Liver (tissue), 9 donors: ENCODE data around the gene IRF2. TPM values are rescaled to one million over a fixed set of nuclear protein-coding genes. Genes with fewer than 3 reads are reported as not detected.
A peak's percentile ranks its signal among the peaks of the same experiment; 100 is the strongest.

Experiments
- DNase-seq: peaks from one replicate; pipeline ENCODE4 v3.0.0-alpha.2; 2017; ENCODE audit warnings: low spot score
- H3K27ac ChIP-seq, 2 donors: one replicate each; pipeline ENCODE4 v1.7.0; 2013; ENCODE audit warnings: inconsistent platforms in 2 of 2, low read length in 2 of 2, control low read depth in 1 of 2, low read depth in 1 of 2, mild to moderate bottlenecking in 1 of 2
- H3K27me3 ChIP-seq, 4 donors: one replicate each; pipeline versions ENCODE4 v1.6.1 to v1.7.0; 2013; ENCODE audit warnings: low read length in 3 of 4, inconsistent platforms in 1 of 4, mild to moderate bottlenecking in 1 of 4, moderate library complexity in 1 of 4; ENCODE audit not compliant: control insufficient read depth in 4 of 4, insufficient read depth in 4 of 4
- H3K36me3 ChIP-seq, 4 donors: one replicate each; pipeline versions ENCODE4 v1.6.1 to v1.7.0; 2013; ENCODE audit warnings: low read length in 3 of 4, mild to moderate bottlenecking in 3 of 4, low read depth in 1 of 4, moderate library complexity in 1 of 4; ENCODE audit not compliant: control insufficient read depth in 4 of 4, insufficient read depth in 3 of 4
- H3K4me1 ChIP-seq, 4 donors: one replicate each; pipeline versions ENCODE4 v1.6.1 to v1.7.0; 2013; ENCODE audit warnings: low read length in 3 of 4, mild to moderate bottlenecking in 3 of 4, moderate library complexity in 1 of 4; ENCODE audit not compliant: control insufficient read depth in 4 of 4, insufficient read depth in 4 of 4
- H3K4me3 ChIP-seq, 3 donors: one replicate each; pipeline versions ENCODE4 v1.6.1 to v1.7.0; 2013; ENCODE audit warnings: low read length in 3 of 3, control low read depth in 1 of 3, low read depth in 1 of 3, mild to moderate bottlenecking in 1 of 3
- H3K9ac ChIP-seq, 2 donors: one replicate each; pipeline ENCODE4 v1.7.0; 2013; ENCODE audit warnings: low read length in 2 of 2, mild to moderate bottlenecking in 2 of 2, moderate library complexity in 2 of 2, control low read depth in 1 of 2, low read depth in 1 of 2
- H3K9me3 ChIP-seq, 4 donors: one replicate each; pipeline versions ENCODE4 v1.6.1 to v1.7.0; 2013; ENCODE audit warnings: low read length in 3 of 4; ENCODE audit not compliant: control insufficient read depth in 4 of 4
- ATF3 ChIP-seq: IDR thresholded peaks from 2 replicates; pipeline ENCODE4 v1.6.1; 2016; ENCODE audit warnings: antibody characterized with exemption
- CTCF ChIP-seq: fragments of 150-350 bp; IDR thresholded peaks from 2 replicates; pipeline ENCODE4 v1.5.1; 2017; ENCODE audit warnings: improper control_type of control experiment, low read depth, low read length; ENCODE audit not compliant: missing input control
- EGR1 ChIP-seq, 2 donors: IDR thresholded peaks; 2 replicates each; pipeline ENCODE4 v1.6.1; 2016 to 2018; ENCODE audit warnings: antibody characterized with exemption in 2 of 2, low read depth in 2 of 2
- FOXA1 ChIP-seq: IDR thresholded peaks from 2 replicates; pipeline ENCODE4 v1.6.1; 2016; ENCODE audit warnings: antibody characterized with exemption
- FOXA2 ChIP-seq: IDR thresholded peaks from 2 replicates; pipeline ENCODE4 v1.6.1; 2016; ENCODE audit warnings: antibody characterized with exemption
- GABPA ChIP-seq, 2 donors: IDR thresholded peaks in 1 of 2; conservative IDR thresholded peaks in 1 of 2; 2 replicates each; pipeline ENCODE4 v1.6.1; 2016; ENCODE audit warnings: antibody characterized with exemption in 2 of 2, mild to moderate bottlenecking in 1 of 2, moderate library complexity in 1 of 2
- HNF4A ChIP-seq, 2 donors: conservative IDR thresholded peaks; 2 replicates each; pipeline ENCODE4 v1.6.1; 2016; ENCODE audit warnings: antibody characterized with exemption in 2 of 2, mild to moderate bottlenecking in 2 of 2
- HNF4G ChIP-seq: IDR thresholded peaks from 2 replicates; pipeline ENCODE4 v1.6.1; 2016; ENCODE audit warnings: antibody characterized with exemption
- JUND ChIP-seq, 2 donors: IDR thresholded peaks; 2 replicates each; pipeline ENCODE4 v1.6.1; 2016; ENCODE audit warnings: antibody characterized with exemption in 2 of 2
- MAX ChIP-seq: IDR thresholded peaks from 2 replicates; pipeline ENCODE4 v1.6.1; 2016; ENCODE audit warnings: antibody characterized with exemption
- NR2F2 ChIP-seq: IDR thresholded peaks from 2 replicates; pipeline ENCODE4 v1.6.1; 2016; ENCODE audit warnings: antibody characterized with exemption
- RAD21 ChIP-seq, 2 donors: IDR thresholded peaks; 2 replicates each; pipeline ENCODE4 v1.6.1; 2016; ENCODE audit warnings: antibody characterized with exemption in 2 of 2, mild to moderate bottlenecking in 2 of 2
- RXRA ChIP-seq, 2 donors: IDR thresholded peaks; 2 replicates each; pipeline ENCODE4 v1.6.1; 2017 to 2018; ENCODE audit warnings: antibody characterized with exemption in 2 of 2, mild to moderate bottlenecking in 1 of 2
- SP1 ChIP-seq: IDR thresholded peaks from 2 replicates; pipeline ENCODE4 v1.6.1; 2018; ENCODE audit warnings: antibody characterized with exemption, mild to moderate bottlenecking
- TAF1 ChIP-seq: conservative IDR thresholded peaks from 2 replicates; pipeline ENCODE4 v1.6.1; 2016; ENCODE audit warnings: antibody characterized with exemption, mild to moderate bottlenecking
- YY1 ChIP-seq: IDR thresholded peaks from 2 replicates; pipeline ENCODE4 v1.6.1; 2016; ENCODE audit warnings: antibody characterized with exemption, mild to moderate bottlenecking
- WGBS: extraction: QIAGEN DNeasy Blood & Tissue Kit; methylation state at CpG from one replicate; pipeline ENCODE4 v1.1.7; 2013; 5-methylcytosine and 5-hydroxymethylcytosine counted together
- polyA plus RNA-seq, 2 donors: library from polyadenylated mRNA; stranded (reverse) in 1 of 2; unstranded in 1 of 2; fragments of 200-250 nt in 1 of 2; fragments of >200 nt in 1 of 2; fragmentation: Nextera tagmentation in 1 of 2; extraction: Ambion mirVana in 1 of 2; gene quantifications; one replicate each; pipeline versions ENCODE4 v1.2.1 to v1.2.3, GENCODE V29; 2013 to 2015
- total RNA-seq, 2 donors: library from RNA; depleted of rRNA; stranded (reverse); fragments of >200 nt; gene quantifications; one replicate each; pipeline ENCODE4 v1.2.3, GENCODE V29; 2014
- TF ChIP-seq, protein P1 (sequence below): IDR thresholded peaks from 2 replicates; pipeline ENCODE4 v1.6.1; 2016; ENCODE audit warnings: antibody characterized with exemption
- TF ChIP-seq, protein P2 (sequence below): IDR thresholded peaks from 2 replicates; pipeline ENCODE4 v1.6.1; 2016; ENCODE audit warnings: antibody characterized with exemption, mild to moderate bottlenecking
- donor health status: healthy.
- donor health status: healthy.
- donor health status: healthy.
- donor health status: healthy.
- donor health status: healthy.

The IRF2 gene
- total and polyA plus RNA-seq, 4 donors, result 12.9 to 25.5 (median 22.2) TPM

- no peak overlapping the region for H3K4me3 ChIP-seq
- no peak for DNase-seq
- H3K27me3 ChIP-seq, result no peaks in the 10 kb centered on the region
- peaks cover 18 to 52% (median 38%) of the 10 kb centered on the region in 4 donors for H3K4me1 ChIP-seq
- H3K27ac ChIP-seq, result no peak overlapping the region
- TF ChIP-seq HNF4A (conservative IDR thresholded peaks at IDR 0.05) (no peak), ATF3 (no peak), MAX (no peak), JUND (IDR thresholded peaks at IDR 0.05) (no peak), YY1 (no peak), FOXA2 (no peak), RXRA (IDR thresholded peaks at IDR 0.05) (no peak), RAD21 (IDR thresholded peaks at IDR 0.05) (no peak), TAF1 (no peak)
- TF ChIP-seq, protein P1, sequence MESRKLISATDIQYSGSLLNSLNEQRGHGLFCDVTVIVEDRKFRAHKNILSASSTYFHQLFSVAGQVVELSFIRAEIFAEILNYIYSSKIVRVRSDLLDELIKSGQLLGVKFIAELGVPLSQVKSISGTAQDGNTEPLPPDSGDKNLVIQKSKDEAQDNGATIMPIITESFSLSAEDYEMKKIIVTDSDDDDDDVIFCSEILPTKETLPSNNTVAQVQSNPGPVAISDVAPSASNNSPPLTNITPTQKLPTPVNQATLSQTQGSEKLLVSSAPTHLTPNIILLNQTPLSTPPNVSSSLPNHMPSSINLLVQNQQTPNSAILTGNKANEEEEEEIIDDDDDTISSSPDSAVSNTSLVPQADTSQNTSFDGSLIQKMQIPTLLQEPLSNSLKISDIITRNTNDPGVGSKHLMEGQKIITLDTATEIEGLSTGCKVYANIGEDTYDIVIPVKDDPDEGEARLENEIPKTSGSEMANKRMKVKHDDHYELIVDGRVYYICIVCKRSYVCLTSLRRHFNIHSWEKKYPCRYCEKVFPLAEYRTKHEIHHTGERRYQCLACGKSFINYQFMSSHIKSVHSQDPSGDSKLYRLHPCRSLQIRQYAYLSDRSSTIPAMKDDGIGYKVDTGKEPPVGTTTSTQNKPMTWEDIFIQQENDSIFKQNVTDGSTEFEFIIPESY, result no peak
- H3K9ac ChIP-seq, result no peak overlapping the region
- H3K36me3 ChIP-seq, result no peaks in the 10 kb centered on the region
- 97% methylated on average over 5 of the region's 5 CpGs for whole genome bisulfite sequencing
- H3K9me3 ChIP-seq, result no peaks in the 10 kb centered on the region
Measured at GRCh38 chr4:184352891-184353290, 121.5 kb downstream of the IRF2 start.

- no peaks in the 10 kb centered on the region for H3K27me3 ChIP-seq
Measured at GRCh38 chr4:184351560-184352451, 122.5 kb downstream of the IRF2 start.

More at GRCh38 chr4:184351560-184352451, 122.5 kb downstream of the IRF2 start:
- peak; percentile 99 for TF ChIP-seq HNF4A (conservative IDR thresholded peaks at IDR 0.05)
- peak; percentile 78 for TF ChIP-seq FOXA2
- TF ChIP-seq JUND (IDR thresholded peaks at IDR 0.05), result peak; percentile 79 to 89
- peak; percentile 50 for TF ChIP-seq NR2F2
- peak; percentile 97 for TF ChIP-seq SP1
- peak in 1 of 2 donors; percentile 36 for TF ChIP-seq GABPA (IDR thresholded peaks at IDR 0.05 in 1 of 2, conservative IDR thresholded peaks at IDR 0.05 in 1 of 2)
- TF ChIP-seq YY1, result peak; percentile 62
- TF ChIP-seq, protein P1, result peak; percentile 66
- TF ChIP-seq FOXA1, result peak; percentile 59
- TF ChIP-seq RXRA (IDR thresholded peaks at IDR 0.05), result peak; percentile 87 to 93
- TF ChIP-seq TAF1, result no peak
- TF ChIP-seq EGR1 (IDR thresholded peaks at IDR 0.05; ENCODE audit: low read depth in 2 of 2), result peak; percentile 46 to 83
- no peak for TF ChIP-seq CTCF
- TF ChIP-seq HNF4G, result peak; percentile 95
- no peak for TF ChIP-seq ATF3
- TF ChIP-seq, protein P2, sequence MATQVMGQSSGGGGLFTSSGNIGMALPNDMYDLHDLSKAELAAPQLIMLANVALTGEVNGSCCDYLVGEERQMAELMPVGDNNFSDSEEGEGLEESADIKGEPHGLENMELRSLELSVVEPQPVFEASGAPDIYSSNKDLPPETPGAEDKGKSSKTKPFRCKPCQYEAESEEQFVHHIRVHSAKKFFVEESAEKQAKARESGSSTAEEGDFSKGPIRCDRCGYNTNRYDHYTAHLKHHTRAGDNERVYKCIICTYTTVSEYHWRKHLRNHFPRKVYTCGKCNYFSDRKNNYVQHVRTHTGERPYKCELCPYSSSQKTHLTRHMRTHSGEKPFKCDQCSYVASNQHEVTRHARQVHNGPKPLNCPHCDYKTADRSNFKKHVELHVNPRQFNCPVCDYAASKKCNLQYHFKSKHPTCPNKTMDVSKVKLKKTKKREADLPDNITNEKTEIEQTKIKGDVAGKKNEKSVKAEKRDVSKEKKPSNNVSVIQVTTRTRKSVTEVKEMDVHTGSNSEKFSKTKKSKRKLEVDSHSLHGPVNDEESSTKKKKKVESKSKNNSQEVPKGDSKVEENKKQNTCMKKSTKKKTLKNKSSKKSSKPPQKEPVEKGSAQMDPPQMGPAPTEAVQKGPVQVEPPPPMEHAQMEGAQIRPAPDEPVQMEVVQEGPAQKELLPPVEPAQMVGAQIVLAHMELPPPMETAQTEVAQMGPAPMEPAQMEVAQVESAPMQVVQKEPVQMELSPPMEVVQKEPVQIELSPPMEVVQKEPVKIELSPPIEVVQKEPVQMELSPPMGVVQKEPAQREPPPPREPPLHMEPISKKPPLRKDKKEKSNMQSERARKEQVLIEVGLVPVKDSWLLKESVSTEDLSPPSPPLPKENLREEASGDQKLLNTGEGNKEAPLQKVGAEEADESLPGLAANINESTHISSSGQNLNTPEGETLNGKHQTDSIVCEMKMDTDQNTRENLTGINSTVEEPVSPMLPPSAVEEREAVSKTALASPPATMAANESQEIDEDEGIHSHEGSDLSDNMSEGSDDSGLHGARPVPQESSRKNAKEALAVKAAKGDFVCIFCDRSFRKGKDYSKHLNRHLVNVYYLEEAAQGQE, result peak; percentile 63
- peak; percentile 77 for TF ChIP-seq MAX
- peak; percentile 57 to 63 for TF ChIP-seq RAD21 (IDR thresholded peaks at IDR 0.05)
- Histone ChIP-seq H3K9ac (peak overlapping the region in 1 of 2 donors; percentile 35), H3K9me3 (no peaks in the 10 kb centered on the region), H3K4me3 (no peak overlapping the region), H3K36me3 (no peaks in the 10 kb centered on the region), H3K27ac (peak overlapping the region; percentile 6 to 48), H3K4me1 (peaks cover 25 to 63% (median 48%) of the 10 kb centered on the region in 4 donors)
- DNase-seq, result no peak
- 65% methylated on average over 19 of the region's 19 CpGs for WGBS
